NOMO-1 (cell line): Measurements from ENCODE around the gene MIGA2.
"Not testable (repeated sequence)": the region's sequence is repeated elsewhere in the genome, so short reads cannot be mapped to it uniquely, and the experiment has no call there.

ENCODE experiments used
- DNase-seq, 2 experiments: peaks; one replicate each; lab custom pipeline; 2025; ENCODE audit not compliant: unreplicated experiment in 2 of 2; lab: John Stamatoyannopoulos, UW

MIGA2 gene

GRCh38 chr9:129036241-129036922 lies at the start of gene MIGA2:
TSS of gene MIGA2 (plus strand) at chr9:129036626. CDS start at chr9:129040595, 3,969 bp downstream.
- peak; percentile 99 to 100 for DNase-seq

GRCh38 chr9:128986671-128987070 lies 49.8 kb upstream of the MIGA2 start:
- DNase-seq: no peak

GRCh38 chr9:128987805-128988204 lies 48.6 kb upstream of the MIGA2 start:
- no peak for DNase-seq

GRCh38 chr9:128992995-128993394 lies 43.4 kb upstream of the MIGA2 start:
- DNase-seq: no peak

GRCh38 chr9:128995791-128996190 lies 40.6 kb upstream of the MIGA2 start:
- no peak for DNase-seq

GRCh38 chr9:128998462-128998861 lies 38.0 kb upstream of the MIGA2 start:
- no peak for DNase-seq

GRCh38 chr9:128999581-129000206 lies 36.7 kb upstream of the MIGA2 start:
- DNase-seq: no peak

GRCh38 chr9:129001504-129002325 lies 34.7 kb upstream of the MIGA2 start:
- no peak for DNase-seq

- no peak for DNase-seq
Observed at GRCh38 chr9:129002992-129003391, 33.4 kb upstream of the MIGA2 start.

GRCh38 chr9:129004173-129004572 lies 32.3 kb upstream of the MIGA2 start:
- not testable (repeated sequence) for DNase-seq

- DNase-seq: no peak
Observed at GRCh38 chr9:129005336-129005997, 31.0 kb upstream of the MIGA2 start.

- DNase-seq: peak; percentile 30 to 46
Observed at GRCh38 chr9:129006328-129007034, 29.9 kb upstream of the MIGA2 start.

- no peak for DNase-seq
Observed at GRCh38 chr9:129007035-129007765, 29.2 kb upstream of the MIGA2 start.

- no peak for DNase-seq
Observed at GRCh38 chr9:129007766-129008468, 28.5 kb upstream of the MIGA2 start.

GRCh38 chr9:129008469-129008965 lies 27.9 kb upstream of the MIGA2 start:
- no peak for DNase-seq

GRCh38 chr9:129008986-129009583 lies 27.3 kb upstream of the MIGA2 start:
- no peak for DNase-seq

- no peak for DNase-seq
Observed at GRCh38 chr9:129009584-129010141, 26.8 kb upstream of the MIGA2 start.

- no peak for DNase-seq
Observed at GRCh38 chr9:129010267-129010975, 26.0 kb upstream of the MIGA2 start.
